ENCODE results near the gene ADCY5. TPM values are rescaled to one million over a fixed set of nuclear protein-coding genes. Genes with fewer than 3 reads are reported as not detected.

ADCY5 gene
- total and polyA plus RNA-seq, 8 donors = 3.4 to 17.6 (median 14.2) TPM

- Histone ChIP-seq H3K27ac (no peak overlapping the region), H3K4me1 (no peaks in the 10 kb centered on the region), H3K36me3 (no peaks in the 10 kb centered on the region), H3K27me3 (no peaks in the 10 kb centered on the region), H3K4me3 (no peak overlapping the region), H3K9me3 (no peaks in the 10 kb centered on the region)
- DNase-seq (no peak), ATAC-seq (no peak)
- intact Hi-C loops (cut with DNase I) = no loop called here
- TF ChIP-seq CTCF (IDR thresholded peaks at IDR 0.05) = no peak
Observed at GRCh38 chr3:123262868-123263267, 186.0 kb downstream of the ADCY5 start.

- Histone ChIP-seq H3K27ac (no peak overlapping the region), H3K36me3 (no peaks in the 10 kb centered on the region), H3K27me3 (no peaks in the 10 kb centered on the region), H3K9me3 (no peaks in the 10 kb centered on the region), H3K4me1 (no peaks in the 10 kb centered on the region), H3K4me3 (no peak overlapping the region)
- ATAC-seq = peak; percentile 17
- DNase-seq = no peak
- TF ChIP-seq CTCF (IDR thresholded peaks at IDR 0.05) = no peak
- intact Hi-C loops (cut with DNase I) = no loop called here
Observed at GRCh38 chr3:123262226-123262625, 186.7 kb downstream of the ADCY5 start.

GRCh38 chr3:123261666-123262065, 187.2 kb downstream of the ADCY5 start:
- no peak overlapping the region for H3K27ac ChIP-seq
- no peaks in the 10 kb centered on the region for H3K9me3 ChIP-seq
- peak; percentile 79 for ATAC-seq
- no peak for DNase-seq
- no peak for TF ChIP-seq CTCF (IDR thresholded peaks at IDR 0.05)
- no peaks in the 10 kb centered on the region for H3K27me3 ChIP-seq
- no peaks in the 10 kb centered on the region for H3K4me1 ChIP-seq
- no peak overlapping the region for H3K4me3 ChIP-seq
- intact Hi-C loops (cut with DNase I) = no loop called here
- no peaks in the 10 kb centered on the region for H3K36me3 ChIP-seq

GRCh38 chr3:123258811-123259420, 190.0 kb downstream of the ADCY5 start:
- no peak overlapping the region for H3K27ac ChIP-seq
- DNase-seq = peak in 2 of 4 donors; percentile 29 to 61
- intact Hi-C loops (cut with DNase I) = loop anchor here in 1 of 2 donors (10.0 kb wide), 1 partner anchor 314 kb away; no protein-coding TSS in a partner anchor
- H3K4me3 ChIP-seq = no peak overlapping the region
- ATAC-seq = peak; percentile 79
- peak; percentile 21 to 44 for TF ChIP-seq CTCF (IDR thresholded peaks at IDR 0.05)
- no peaks in the 10 kb centered on the region for H3K27me3 ChIP-seq
- H3K9me3 ChIP-seq = no peaks in the 10 kb centered on the region
- no peaks in the 10 kb centered on the region for H3K36me3 ChIP-seq
- no peaks in the 10 kb centered on the region for H3K4me1 ChIP-seq

GRCh38 chr3:123258359-123258758, 190.5 kb downstream of the ADCY5 start:
- Histone ChIP-seq H3K27me3 (no peaks in the 10 kb centered on the region), H3K9me3 (no peaks in the 10 kb centered on the region), H3K4me3 (no peak overlapping the region), H3K4me1 (no peaks in the 10 kb centered on the region), H3K27ac (no peak overlapping the region), H3K36me3 (no peaks in the 10 kb centered on the region)
- DNase-seq (no peak), ATAC-seq (no peak)
- TF ChIP-seq CTCF (IDR thresholded peaks at IDR 0.05) = no peak
- intact Hi-C loops (cut with DNase I) = loop anchor here in 1 of 2 donors (10.0 kb wide), 1 partner anchor 314 kb away; no protein-coding TSS in a partner anchor
